ENCODE measurements around the gene FBXL16. TPM values are rescaled to one million over a fixed set of nuclear protein-coding genes. Genes with fewer than 3 reads are reported as not detected.
A peak's percentile ranks its signal among the peaks of the same experiment; 100 is the strongest.

The FBXL16 gene
- total and polyA plus RNA-seq, 2 of the 13 experiments (the other 11 are each of a cell fraction or from before 2014, with no cell fraction given): 0.22 to 2.0 TPM

- TF ChIP-seq ZNF782 (CRISPR knock-in tag; IDR thresholded peaks at IDR 0.05; ENCODE audit: borderline replicate concordance) (peak; percentile 31; the same call in 1 of the 2 replicates), SMARCE1 (IDR thresholded peaks at IDR 0.05; ENCODE audit: borderline replicate concordance) (no peak), ZNF367 (CRISPR knock-in tag; IDR thresholded peaks at IDR 0.05; ENCODE audit: borderline replicate concordance) (no peak; the same call in 1 of the 2 replicates), POGZ (CRISPR knock-in tag; IDR thresholded peaks at IDR 0.05) (no peak), GATAD1 (CRISPR knock-in tag; IDR thresholded peaks at IDR 0.05) (peak; percentile 93), ZNF839 (CRISPR knock-in tag; IDR thresholded peaks at IDR 0.05; ENCODE audit: borderline replicate concordance) (no peak), KLF13 (CRISPR knock-in tag; IDR thresholded peaks at IDR 0.05) (no peak), ZNF569 (CRISPR knock-in tag; IDR thresholded peaks at IDR 0.05; ENCODE audit: borderline replicate concordance) (no peak), ZNF709 (CRISPR knock-in tag; IDR thresholded peaks at IDR 0.05) (peak; percentile 91), ELF4 (CRISPR knock-in tag; IDR thresholded peaks at IDR 0.05; ENCODE audit: borderline replicate concordance) (no peak), ZNF253 (CRISPR knock-in tag; IDR thresholded peaks at IDR 0.05; ENCODE audit: borderline replicate concordance) (0 out of 2 replicates have a peak, but pooled peaks have one; percentile 20), ZNF737 (CRISPR knock-in tag; IDR thresholded peaks at IDR 0.05; ENCODE audit: borderline replicate concordance) (no peak), ZBTB38 (CRISPR knock-in tag; IDR thresholded peaks at IDR 0.05) (peak; percentile 93), IRX3 (CRISPR knock-in tag; IDR thresholded peaks at IDR 0.05; ENCODE audit: borderline replicate concordance, low read depth) (no peak; the same call in 1 of the 2 replicates), CENPX (CRISPR knock-in tag; IDR thresholded peaks at IDR 0.05) (no peak), MAX (IDR thresholded peaks at IDR 0.05) (peak; percentile 97), ATF7 (IDR thresholded peaks at IDR 0.05) (no peak), ATF7 (CRISPR knock-in tag; IDR thresholded peaks at IDR 0.05) (peak; percentile 48; the same call in 1 of the 2 replicates)
- TF ChIP-seq, protein P1, sequence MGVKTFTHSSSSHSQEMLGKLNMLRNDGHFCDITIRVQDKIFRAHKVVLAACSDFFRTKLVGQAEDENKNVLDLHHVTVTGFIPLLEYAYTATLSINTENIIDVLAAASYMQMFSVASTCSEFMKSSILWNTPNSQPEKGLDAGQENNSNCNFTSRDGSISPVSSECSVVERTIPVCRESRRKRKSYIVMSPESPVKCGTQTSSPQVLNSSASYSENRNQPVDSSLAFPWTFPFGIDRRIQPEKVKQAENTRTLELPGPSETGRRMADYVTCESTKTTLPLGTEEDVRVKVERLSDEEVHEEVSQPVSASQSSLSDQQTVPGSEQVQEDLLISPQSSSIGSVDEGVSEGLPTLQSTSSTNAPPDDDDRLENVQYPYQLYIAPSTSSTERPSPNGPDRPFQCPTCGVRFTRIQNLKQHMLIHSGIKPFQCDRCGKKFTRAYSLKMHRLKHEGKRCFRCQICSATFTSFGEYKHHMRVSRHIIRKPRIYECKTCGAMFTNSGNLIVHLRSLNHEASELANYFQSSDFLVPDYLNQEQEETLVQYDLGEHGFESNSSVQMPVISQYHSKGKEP (CRISPR knock-in tag; IDR thresholded peaks at IDR 0.05): no peak
- TF ChIP-seq, protein P2, sequence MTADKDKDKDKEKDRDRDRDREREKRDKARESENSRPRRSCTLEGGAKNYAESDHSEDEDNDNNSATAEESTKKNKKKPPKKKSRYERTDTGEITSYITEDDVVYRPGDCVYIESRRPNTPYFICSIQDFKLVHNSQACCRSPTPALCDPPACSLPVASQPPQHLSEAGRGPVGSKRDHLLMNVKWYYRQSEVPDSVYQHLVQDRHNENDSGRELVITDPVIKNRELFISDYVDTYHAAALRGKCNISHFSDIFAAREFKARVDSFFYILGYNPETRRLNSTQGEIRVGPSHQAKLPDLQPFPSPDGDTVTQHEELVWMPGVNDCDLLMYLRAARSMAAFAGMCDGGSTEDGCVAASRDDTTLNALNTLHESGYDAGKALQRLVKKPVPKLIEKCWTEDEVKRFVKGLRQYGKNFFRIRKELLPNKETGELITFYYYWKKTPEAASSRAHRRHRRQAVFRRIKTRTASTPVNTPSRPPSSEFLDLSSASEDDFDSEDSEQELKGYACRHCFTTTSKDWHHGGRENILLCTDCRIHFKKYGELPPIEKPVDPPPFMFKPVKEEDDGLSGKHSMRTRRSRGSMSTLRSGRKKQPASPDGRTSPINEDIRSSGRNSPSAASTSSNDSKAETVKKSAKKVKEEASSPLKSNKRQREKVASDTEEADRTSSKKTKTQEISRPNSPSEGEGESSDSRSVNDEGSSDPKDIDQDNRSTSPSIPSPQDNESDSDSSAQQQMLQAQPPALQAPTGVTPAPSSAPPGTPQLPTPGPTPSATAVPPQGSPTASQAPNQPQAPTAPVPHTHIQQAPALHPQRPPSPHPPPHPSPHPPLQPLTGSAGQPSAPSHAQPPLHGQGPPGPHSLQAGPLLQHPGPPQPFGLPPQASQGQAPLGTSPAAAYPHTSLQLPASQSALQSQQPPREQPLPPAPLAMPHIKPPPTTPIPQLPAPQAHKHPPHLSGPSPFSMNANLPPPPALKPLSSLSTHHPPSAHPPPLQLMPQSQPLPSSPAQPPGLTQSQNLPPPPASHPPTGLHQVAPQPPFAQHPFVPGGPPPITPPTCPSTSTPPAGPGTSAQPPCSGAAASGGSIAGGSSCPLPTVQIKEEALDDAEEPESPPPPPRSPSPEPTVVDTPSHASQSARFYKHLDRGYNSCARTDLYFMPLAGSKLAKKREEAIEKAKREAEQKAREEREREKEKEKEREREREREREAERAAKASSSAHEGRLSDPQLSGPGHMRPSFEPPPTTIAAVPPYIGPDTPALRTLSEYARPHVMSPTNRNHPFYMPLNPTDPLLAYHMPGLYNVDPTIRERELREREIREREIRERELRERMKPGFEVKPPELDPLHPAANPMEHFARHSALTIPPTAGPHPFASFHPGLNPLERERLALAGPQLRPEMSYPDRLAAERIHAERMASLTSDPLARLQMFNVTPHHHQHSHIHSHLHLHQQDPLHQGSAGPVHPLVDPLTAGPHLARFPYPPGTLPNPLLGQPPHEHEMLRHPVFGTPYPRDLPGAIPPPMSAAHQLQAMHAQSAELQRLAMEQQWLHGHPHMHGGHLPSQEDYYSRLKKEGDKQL (CRISPR knock-in tag; IDR thresholded peaks at IDR 0.05; ENCODE audit: low read depth): no peak
- TF ChIP-seq, protein P3, sequence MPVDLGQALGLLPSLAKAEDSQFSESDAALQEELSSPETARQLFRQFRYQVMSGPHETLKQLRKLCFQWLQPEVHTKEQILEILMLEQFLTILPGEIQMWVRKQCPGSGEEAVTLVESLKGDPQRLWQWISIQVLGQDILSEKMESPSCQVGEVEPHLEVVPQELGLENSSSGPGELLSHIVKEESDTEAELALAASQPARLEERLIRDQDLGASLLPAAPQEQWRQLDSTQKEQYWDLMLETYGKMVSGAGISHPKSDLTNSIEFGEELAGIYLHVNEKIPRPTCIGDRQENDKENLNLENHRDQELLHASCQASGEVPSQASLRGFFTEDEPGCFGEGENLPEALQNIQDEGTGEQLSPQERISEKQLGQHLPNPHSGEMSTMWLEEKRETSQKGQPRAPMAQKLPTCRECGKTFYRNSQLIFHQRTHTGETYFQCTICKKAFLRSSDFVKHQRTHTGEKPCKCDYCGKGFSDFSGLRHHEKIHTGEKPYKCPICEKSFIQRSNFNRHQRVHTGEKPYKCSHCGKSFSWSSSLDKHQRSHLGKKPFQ (CRISPR knock-in tag; IDR thresholded peaks at IDR 0.05; ENCODE audit: insufficient replicate concordance): peak; percentile 47
Measured at GRCh38 chr16:720990-721764, 15.6 kb upstream of the FBXL16 start, which contains the start of gene ANTKMT (continued).
